MCF 10A (cell line): ENCODE measurements around the gene GCM1. TPM values are rescaled to one million over a fixed set of nuclear protein-coding genes. Genes with fewer than 3 reads are reported as not detected.

Experiments used
- Bru-seq: library from RNA; stranded (reverse); fragments of 400-500 nt; gene quantifications from one replicate; lab custom pipeline; 2021; lab: Mats Ljungman, UMichigan
- BruChase-seq, 2 experiments: library from RNA; stranded (reverse); fragments of 400-500 nt; gene quantifications; one replicate each; lab custom pipeline; 2021; lab: Mats Ljungman, UMichigan
- BruUV-seq: library from RNA; stranded (reverse); fragments of 400-500 nt; replicated peaks from 2 replicates; lab custom pipeline; 2021; lab: Mats Ljungman, UMichigan
- CTCF ChIA-PET: fragments of 300-600 bp; sonication (Branson Sonifier 250); formaldehyde crosslinking; extraction: SDS; loops from one replicate; lab custom pipeline; 2021; ENCODE audit warnings: antibody characterized with exemption, inconsistent platforms; lab: Yijun Ruan, JAX
- POLR2A ChIA-PET: fragments of 300-600, 350-650 bp; sonication (Branson Sonifier 250); formaldehyde crosslinking; extraction: SDS; loops from one replicate; lab custom pipeline; 2020; ENCODE audit warnings: antibody characterized with exemption, inconsistent platforms; lab: Yijun Ruan, JAX
- DNase-seq: peaks from one replicate; pipeline ENCODE4 v3.0.0-alpha.2; 2018; ENCODE audit not compliant: unreplicated experiment
- H3K27ac Mint-ChIP-seq: one replicate; pipeline ENCODE4 v1.8.0; 2022; ENCODE audit warnings: mild to moderate bottlenecking, low read depth, mixed read lengths; ENCODE audit not compliant: unreplicated experiment
- H3K27me3 Mint-ChIP-seq: one replicate; pipeline ENCODE4 v1.8.0; 2022; ENCODE audit warnings: mixed read lengths; ENCODE audit not compliant: insufficient read depth, unreplicated experiment
- H3K36me3 Mint-ChIP-seq: one replicate; pipeline ENCODE4 v1.8.0; 2022; ENCODE audit warnings: mild to moderate bottlenecking, moderate library complexity, mixed read lengths; ENCODE audit not compliant: insufficient read depth, unreplicated experiment
- H3K4me1 Mint-ChIP-seq: one replicate; pipeline ENCODE4 v1.8.0; 2022; ENCODE audit warnings: mixed read lengths; ENCODE audit not compliant: insufficient read depth, unreplicated experiment
- H3K4me3 Mint-ChIP-seq: one replicate; pipeline ENCODE4 v1.8.0; 2022; ENCODE audit warnings: mild to moderate bottlenecking, moderate library complexity, mixed read lengths; ENCODE audit not compliant: unreplicated experiment
- H3K9me3 Mint-ChIP-seq: one replicate; pipeline ENCODE4 v1.8.0; 2022; ENCODE audit warnings: mixed read lengths; ENCODE audit not compliant: unreplicated experiment
- intact Hi-C: fragments of 100-400 bp; cut with micrococcal nuclease; formaldehyde crosslinking; loops from 2 replicates; pipeline ENCODE4 v1.14.1; 2022
- long read RNA-seq: library from polyadenylated mRNA; stranded (forward); transcript quantifications from one replicate; pipeline ENCODE4 v2.0.0, GENCODE V29; 2022
- total RNA-seq: library from RNA; stranded (reverse); gene quantifications from 2 replicates; pipeline ENCODE4 v1.2.3, GENCODE V29; 2022
- TF ChIP-seq, protein P1 (sequence below): fragments of 200-600 bp; IDR thresholded peaks from one replicate; pipeline ENCODE4 v1.8.0; 2022; ENCODE audit warnings: antibody characterized with exemption, mild to moderate bottlenecking; ENCODE audit not compliant: unreplicated experiment

The GCM1 gene, protein sequence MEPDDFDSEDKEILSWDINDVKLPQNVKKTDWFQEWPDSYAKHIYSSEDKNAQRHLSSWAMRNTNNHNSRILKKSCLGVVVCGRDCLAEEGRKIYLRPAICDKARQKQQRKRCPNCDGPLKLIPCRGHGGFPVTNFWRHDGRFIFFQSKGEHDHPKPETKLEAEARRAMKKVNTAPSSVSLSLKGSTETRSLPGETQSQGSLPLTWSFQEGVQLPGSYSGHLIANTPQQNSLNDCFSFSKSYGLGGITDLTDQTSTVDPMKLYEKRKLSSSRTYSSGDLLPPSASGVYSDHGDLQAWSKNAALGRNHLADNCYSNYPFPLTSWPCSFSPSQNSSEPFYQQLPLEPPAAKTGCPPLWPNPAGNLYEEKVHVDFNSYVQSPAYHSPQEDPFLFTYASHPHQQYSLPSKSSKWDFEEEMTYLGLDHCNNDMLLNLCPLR
- not detected in 2 replicates for total RNA-seq
- not detected for Bru-seq, nascent RNA
- percentile 27 among the genes with signal in this experiment for BruChase-seq, experiment 1, labeled RNA remaining after a 6-hour chase
- percentile 8 among the genes with signal in this experiment for BruChase-seq, experiment 2, labeled RNA remaining after a 2-hour chase
- long read RNA-seq: 0 reads

DNA sequence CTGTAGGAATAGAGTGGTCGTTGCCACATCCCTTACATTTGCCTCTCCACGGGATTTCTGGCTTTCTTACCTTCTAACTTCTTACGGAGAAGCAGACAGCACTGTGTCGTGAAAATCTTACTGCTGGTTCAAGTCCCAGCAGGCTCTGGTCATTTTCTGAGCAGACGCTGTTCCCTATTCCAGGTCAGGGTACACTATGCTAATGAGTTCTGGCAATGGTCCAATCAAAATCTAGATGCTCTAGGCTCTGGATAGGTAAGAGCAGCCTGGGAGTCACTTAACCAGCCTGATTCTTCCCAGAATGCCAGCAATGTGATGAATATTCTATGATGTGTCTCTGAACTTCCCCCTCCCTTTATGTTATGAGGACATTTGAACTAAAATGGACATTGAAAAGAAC is at the start of gene GCM1:
Gene GCM1, minus strand, starts transcription at position 158 of the 400 bp plus-strand sequence. CDS start 3,209 bp downstream, outside the sequence.
- DNase-seq: no peak
- ChIA-PET POLR2A (no interaction called here), CTCF (no interaction called here)
- no TSS peak for BruUV-seq
- Mint-ChIP-seq H3K4me1 (no peaks in the 10 kb centered on the region), H3K9me3 (no peaks in the 10 kb centered on the region), H3K27ac (no peak within 1 kb of the TSS), H3K36me3 (peaks cover 6% of the 10 kb centered on the region), H3K27me3 (no peaks in the 10 kb centered on the region), H3K4me3 (no peak within 1 kb of the TSS)
- intact Hi-C loops: no loop called here
- TF ChIP-seq, protein P1, sequence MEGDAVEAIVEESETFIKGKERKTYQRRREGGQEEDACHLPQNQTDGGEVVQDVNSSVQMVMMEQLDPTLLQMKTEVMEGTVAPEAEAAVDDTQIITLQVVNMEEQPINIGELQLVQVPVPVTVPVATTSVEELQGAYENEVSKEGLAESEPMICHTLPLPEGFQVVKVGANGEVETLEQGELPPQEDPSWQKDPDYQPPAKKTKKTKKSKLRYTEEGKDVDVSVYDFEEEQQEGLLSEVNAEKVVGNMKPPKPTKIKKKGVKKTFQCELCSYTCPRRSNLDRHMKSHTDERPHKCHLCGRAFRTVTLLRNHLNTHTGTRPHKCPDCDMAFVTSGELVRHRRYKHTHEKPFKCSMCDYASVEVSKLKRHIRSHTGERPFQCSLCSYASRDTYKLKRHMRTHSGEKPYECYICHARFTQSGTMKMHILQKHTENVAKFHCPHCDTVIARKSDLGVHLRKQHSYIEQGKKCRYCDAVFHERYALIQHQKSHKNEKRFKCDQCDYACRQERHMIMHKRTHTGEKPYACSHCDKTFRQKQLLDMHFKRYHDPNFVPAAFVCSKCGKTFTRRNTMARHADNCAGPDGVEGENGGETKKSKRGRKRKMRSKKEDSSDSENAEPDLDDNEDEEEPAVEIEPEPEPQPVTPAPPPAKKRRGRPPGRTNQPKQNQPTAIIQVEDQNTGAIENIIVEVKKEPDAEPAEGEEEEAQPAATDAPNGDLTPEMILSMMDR: no peak

DNA sequence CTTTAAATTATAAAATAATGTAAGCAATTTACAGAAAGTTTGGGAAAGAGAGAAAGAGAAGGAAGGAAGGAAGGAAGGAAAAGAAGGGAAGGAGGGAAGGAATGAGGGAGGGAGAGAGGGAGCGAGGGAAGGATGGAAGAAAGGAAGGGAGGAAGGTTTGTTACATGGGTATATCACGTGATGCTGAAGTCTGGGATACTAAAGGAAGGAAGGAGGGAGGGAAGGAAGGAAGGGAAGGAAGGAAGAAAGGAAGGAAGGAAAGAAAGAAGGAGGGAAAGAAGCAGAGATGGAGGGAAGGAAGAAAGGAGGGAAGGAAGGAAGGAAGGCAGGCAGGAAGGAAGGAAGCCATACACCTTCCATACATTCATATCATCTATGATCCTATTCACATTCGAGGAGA is 48.9 kb upstream of the GCM1 start:
- Mint-ChIP-seq H3K4me3 (no peak overlapping the region), H3K27me3 (no peaks in the 10 kb centered on the region), H3K36me3 (no peaks in the 10 kb centered on the region), H3K9me3 (no peaks in the 10 kb centered on the region), H3K27ac (no peak overlapping the region), H3K4me1 (no peaks in the 10 kb centered on the region)
- intact Hi-C loops: no loop called here
- ChIA-PET POLR2A (no interaction called here), CTCF (no interaction called here)
- no peak for DNase-seq
- no TSS peak for BruUV-seq
- TF ChIP-seq, protein P1: no peak

DNA sequence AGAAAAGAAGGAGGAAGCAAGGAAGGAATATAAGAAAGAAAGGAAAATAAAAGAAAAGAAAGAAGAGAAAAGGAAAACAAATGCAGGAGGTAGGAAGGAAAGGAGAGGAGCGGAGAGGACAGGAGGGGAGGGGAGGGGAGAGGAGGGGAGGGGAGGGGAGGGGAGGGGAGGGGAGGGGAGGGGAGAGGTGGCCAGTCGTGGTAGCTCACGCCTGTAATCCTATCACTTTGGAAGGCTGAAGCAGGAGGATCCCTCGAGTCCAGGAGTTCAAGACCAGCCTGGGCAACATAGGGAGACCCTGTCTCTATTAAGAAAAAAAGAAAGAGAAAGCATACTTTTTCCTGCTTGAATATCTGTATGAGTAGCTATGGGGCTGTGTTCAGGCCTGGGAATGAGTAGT is 46.4 kb upstream of the GCM1 start:
- H3K27ac Mint-ChIP-seq: no peak overlapping the region

More for the DNA sequence above, 46.4 kb upstream of the GCM1 start:
- no peak overlapping the region for H3K4me3 Mint-ChIP-seq
- DNase-seq: no peak
- H3K36me3 Mint-ChIP-seq: no peaks in the 10 kb centered on the region
- ChIA-PET CTCF (no interaction called here), POLR2A (no interaction called here)
- TF ChIP-seq, protein P1: no peak
- no TSS peak for BruUV-seq
- intact Hi-C loops: no loop called here
- no peaks in the 10 kb centered on the region for H3K4me1 Mint-ChIP-seq
- H3K27me3 Mint-ChIP-seq: no peaks in the 10 kb centered on the region
- H3K9me3 Mint-ChIP-seq: no peaks in the 10 kb centered on the region
